ENCODE measurements around the gene USP7.

USP7 gene

DNA sequence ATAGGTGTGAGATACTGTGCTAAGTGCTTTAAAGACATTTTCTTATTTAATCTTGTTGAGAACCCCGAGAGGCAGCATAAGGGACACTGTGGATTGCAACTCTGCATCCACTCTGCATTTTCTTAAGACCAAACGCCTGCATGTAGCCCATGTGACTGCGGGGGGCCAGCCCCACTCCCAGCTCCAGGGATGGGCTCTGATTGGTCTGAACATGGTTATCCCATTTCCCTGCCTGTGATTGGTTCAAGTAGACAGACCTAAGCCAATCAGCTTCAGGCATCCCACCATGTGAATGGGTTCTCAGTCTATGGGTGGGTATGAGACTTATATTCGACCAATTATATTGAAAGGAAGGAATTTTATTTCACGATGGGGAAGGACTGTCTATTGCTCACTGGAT lies 33.2 kb upstream of the USP7 start:
- TF ChIP-seq, protein P1, sequence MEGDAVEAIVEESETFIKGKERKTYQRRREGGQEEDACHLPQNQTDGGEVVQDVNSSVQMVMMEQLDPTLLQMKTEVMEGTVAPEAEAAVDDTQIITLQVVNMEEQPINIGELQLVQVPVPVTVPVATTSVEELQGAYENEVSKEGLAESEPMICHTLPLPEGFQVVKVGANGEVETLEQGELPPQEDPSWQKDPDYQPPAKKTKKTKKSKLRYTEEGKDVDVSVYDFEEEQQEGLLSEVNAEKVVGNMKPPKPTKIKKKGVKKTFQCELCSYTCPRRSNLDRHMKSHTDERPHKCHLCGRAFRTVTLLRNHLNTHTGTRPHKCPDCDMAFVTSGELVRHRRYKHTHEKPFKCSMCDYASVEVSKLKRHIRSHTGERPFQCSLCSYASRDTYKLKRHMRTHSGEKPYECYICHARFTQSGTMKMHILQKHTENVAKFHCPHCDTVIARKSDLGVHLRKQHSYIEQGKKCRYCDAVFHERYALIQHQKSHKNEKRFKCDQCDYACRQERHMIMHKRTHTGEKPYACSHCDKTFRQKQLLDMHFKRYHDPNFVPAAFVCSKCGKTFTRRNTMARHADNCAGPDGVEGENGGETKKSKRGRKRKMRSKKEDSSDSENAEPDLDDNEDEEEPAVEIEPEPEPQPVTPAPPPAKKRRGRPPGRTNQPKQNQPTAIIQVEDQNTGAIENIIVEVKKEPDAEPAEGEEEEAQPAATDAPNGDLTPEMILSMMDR (conservative IDR thresholded peaks at IDR 0.05; ENCODE audit: low read depth, low read length): no peak
- no peaks in the 10 kb centered on the region for H3K79me2 ChIP-seq (ENCODE audit: insufficient read depth, low read depth)
- H4K20me1 ChIP-seq (ENCODE audit: insufficient read depth): no peaks in the 10 kb centered on the region
- H3K9ac ChIP-seq: no peak overlapping the region
- H3K27ac ChIP-seq: no peak overlapping the region
- H3K36me3 ChIP-seq (ENCODE audit: insufficient read depth): no peaks in the 10 kb centered on the region
- no peak overlapping the region for H2AFZ ChIP-seq (ENCODE audit: low read depth)
- H3K27me3 ChIP-seq (ENCODE audit: insufficient read depth, low read depth): no peaks in the 10 kb centered on the region
- no peak overlapping the region for H3K4me2 ChIP-seq
- H3K4me3 ChIP-seq (IDR thresholded peaks at IDR 0.05; ENCODE audit: insufficient read depth, low read depth, low read length): no peak overlapping the region
- H3K4me1 ChIP-seq (ENCODE audit: low read depth, poor library complexity, severe bottlenecking): no peaks in the 10 kb centered on the region

DNA sequence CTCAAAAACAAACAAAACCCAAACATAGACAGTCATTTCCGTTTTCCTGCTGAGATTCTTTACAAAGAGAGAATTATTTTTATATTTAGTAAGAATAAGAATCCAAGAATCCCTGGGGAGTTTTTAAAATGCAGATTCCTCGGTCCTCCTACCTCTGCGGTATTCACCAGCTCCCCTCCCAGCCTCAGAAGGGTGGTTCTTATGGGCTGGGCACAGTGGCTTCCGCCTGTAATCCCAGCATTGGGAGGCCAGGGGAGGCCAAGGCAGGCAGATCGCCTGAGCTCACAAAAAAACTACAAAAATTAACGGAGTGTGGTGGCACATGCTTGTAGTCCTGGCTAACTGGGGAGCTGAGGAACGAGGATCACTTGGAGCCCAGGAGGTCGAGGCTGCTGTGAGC lies 26.7 kb upstream of the USP7 start:
- Histone ChIP-seq H2AFZ (ENCODE audit: low read depth) (no peak overlapping the region), H3K27ac (no peak overlapping the region), H4K20me1 (ENCODE audit: insufficient read depth) (no peaks in the 10 kb centered on the region), H3K9ac (no peak overlapping the region), H3K27me3 (ENCODE audit: insufficient read depth, low read depth) (no peaks in the 10 kb centered on the region), H3K79me2 (ENCODE audit: insufficient read depth, low read depth) (no peaks in the 10 kb centered on the region), H3K4me3 (IDR thresholded peaks at IDR 0.05; ENCODE audit: insufficient read depth, low read depth, low read length) (no peak overlapping the region), H3K4me2 (no peak overlapping the region), H3K4me1 (ENCODE audit: low read depth, poor library complexity, severe bottlenecking) (no peaks in the 10 kb centered on the region), H3K36me3 (ENCODE audit: insufficient read depth) (no peaks in the 10 kb centered on the region)
- TF ChIP-seq, protein P1 (conservative IDR thresholded peaks at IDR 0.05; ENCODE audit: low read depth, low read length): no peak

DNA sequence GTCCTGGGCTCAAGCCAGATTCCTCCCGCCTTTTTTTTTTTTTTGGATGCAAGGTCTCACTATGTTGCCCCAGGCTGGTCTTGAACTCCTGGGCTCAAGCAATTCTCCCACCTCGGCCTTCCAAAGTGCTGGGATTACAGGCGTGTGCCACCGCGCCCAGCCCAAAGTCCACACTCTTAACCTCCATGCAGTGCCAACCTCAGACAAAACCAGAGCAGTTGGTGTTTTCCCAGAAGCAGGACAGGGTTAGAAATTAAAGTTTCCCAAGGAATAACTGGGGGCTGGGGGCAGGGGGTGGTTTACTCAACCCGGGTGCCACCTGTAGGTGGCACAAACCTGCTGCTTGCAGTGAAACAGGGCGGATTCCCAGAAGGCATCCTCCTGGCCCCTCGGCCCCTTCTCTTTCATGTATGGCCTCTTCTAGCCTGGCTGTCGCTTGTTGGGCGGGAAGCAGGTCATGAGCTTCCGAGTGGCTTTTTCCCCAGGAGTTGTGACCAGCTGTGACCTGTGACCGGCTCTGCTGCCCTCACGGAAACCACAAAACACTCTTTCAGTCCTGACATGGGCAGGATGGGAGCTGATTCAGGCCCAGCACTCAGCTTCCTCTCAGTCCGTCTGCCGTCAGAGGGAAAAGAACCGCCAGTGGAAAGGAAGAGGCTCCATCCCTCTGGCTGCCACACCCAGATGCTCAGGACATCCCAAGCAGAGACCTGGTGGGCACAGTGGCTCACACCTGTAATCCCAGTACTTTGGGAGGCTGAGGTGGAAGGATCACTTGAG lies 25.6 kb upstream of the USP7 start:
- no peak overlapping the region for H2AFZ ChIP-seq (ENCODE audit: low read depth)
- no peaks in the 10 kb centered on the region for H3K36me3 ChIP-seq (ENCODE audit: insufficient read depth)
- no peaks in the 10 kb centered on the region for H4K20me1 ChIP-seq (ENCODE audit: insufficient read depth)
- H3K27me3 ChIP-seq (ENCODE audit: insufficient read depth, low read depth): no peaks in the 10 kb centered on the region
- no peaks in the 10 kb centered on the region for H3K4me1 ChIP-seq (ENCODE audit: low read depth, poor library complexity, severe bottlenecking)
- H3K9ac ChIP-seq: no peak overlapping the region
- H3K4me2 ChIP-seq: no peak overlapping the region
- no peaks in the 10 kb centered on the region for H3K79me2 ChIP-seq (ENCODE audit: insufficient read depth, low read depth)
- no peak overlapping the region for H3K4me3 ChIP-seq (IDR thresholded peaks at IDR 0.05; ENCODE audit: insufficient read depth, low read depth, low read length)
- H3K27ac ChIP-seq: no peak overlapping the region
- TF ChIP-seq, protein P1 (conservative IDR thresholded peaks at IDR 0.05; ENCODE audit: low read depth, low read length): no peak

DNA sequence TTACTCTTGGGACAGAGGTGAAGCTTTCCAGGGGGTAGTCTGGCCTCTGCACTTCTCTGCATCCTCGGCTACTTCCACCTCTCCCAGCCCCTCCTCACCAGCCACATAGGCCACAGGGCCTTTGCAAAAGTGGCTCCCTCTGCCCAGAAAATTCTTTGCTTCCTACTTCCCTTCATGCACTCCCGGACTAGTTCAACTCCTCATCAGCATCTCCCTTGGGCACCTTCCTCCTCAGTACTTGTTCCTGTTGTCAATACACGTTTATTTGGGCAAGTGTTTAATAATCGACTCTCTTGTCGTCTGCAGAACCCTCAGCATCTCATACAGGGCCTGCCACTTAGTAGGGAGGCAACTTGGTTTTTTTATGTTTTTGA lies 23.1 kb upstream of the USP7 start:
- no peaks in the 10 kb centered on the region for H3K4me1 ChIP-seq (ENCODE audit: low read depth, poor library complexity, severe bottlenecking)
- H3K79me2 ChIP-seq (ENCODE audit: insufficient read depth, low read depth): no peaks in the 10 kb centered on the region
- H3K36me3 ChIP-seq (ENCODE audit: insufficient read depth): no peaks in the 10 kb centered on the region
- H3K4me2 ChIP-seq: no peak overlapping the region
- H2AFZ ChIP-seq (ENCODE audit: low read depth): no peak overlapping the region
- H3K27me3 ChIP-seq (ENCODE audit: insufficient read depth, low read depth): no peaks in the 10 kb centered on the region
- no peak overlapping the region for H3K27ac ChIP-seq
- H4K20me1 ChIP-seq (ENCODE audit: insufficient read depth): no peaks in the 10 kb centered on the region
- H3K9ac ChIP-seq: no peak overlapping the region
- H3K4me3 ChIP-seq (IDR thresholded peaks at IDR 0.05; ENCODE audit: insufficient read depth, low read depth, low read length): no peak overlapping the region
- TF ChIP-seq, protein P1 (conservative IDR thresholded peaks at IDR 0.05; ENCODE audit: low read depth, low read length): no peak
